ENCODE results near the gene CEND1. TPM values are rescaled to one million over a fixed set of nuclear protein-coding genes. Genes with fewer than 3 reads are reported as not detected.

The CEND1 gene
- total RNA-seq, 2 experiments from 2014 or later: 0.61 to 1.9 TPM

DNA sequence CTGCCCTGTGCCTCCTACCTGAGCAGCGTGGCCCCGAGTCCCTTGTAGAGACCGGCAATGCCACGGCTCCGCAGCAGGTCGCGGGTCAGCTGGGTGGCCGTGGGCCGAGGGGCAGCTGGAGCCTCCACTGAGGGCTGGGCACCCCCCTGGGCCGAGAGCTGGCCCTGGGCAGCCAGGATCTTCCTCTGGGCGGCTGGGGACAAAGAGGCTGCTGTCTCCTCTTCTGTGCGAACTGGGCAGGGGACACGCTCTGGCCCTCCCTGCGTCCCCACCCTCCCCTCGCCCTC, 2.6 kb upstream of the CEND1 start:
- Mint-ChIP-seq H3K4me3 (no peak overlapping the region), H3K27ac (no peak overlapping the region), H3K4me1 (ENCODE audit: low read depth) (peaks cover 34% of the 10 kb centered on the region), H3K36me3 (ENCODE audit: low read depth) (peaks cover 18% of the 10 kb centered on the region), H3K27me3 (ENCODE audit: low read depth) (no peaks in the 10 kb centered on the region), H3K9me3 (ENCODE audit: insufficient read depth) (no peaks in the 10 kb centered on the region)
- POLR2A ChIA-PET: no interaction called here
- CTCF ChIA-PET: no interaction called here
- DNase-seq (no peak), ATAC-seq (no peak)

DNA sequence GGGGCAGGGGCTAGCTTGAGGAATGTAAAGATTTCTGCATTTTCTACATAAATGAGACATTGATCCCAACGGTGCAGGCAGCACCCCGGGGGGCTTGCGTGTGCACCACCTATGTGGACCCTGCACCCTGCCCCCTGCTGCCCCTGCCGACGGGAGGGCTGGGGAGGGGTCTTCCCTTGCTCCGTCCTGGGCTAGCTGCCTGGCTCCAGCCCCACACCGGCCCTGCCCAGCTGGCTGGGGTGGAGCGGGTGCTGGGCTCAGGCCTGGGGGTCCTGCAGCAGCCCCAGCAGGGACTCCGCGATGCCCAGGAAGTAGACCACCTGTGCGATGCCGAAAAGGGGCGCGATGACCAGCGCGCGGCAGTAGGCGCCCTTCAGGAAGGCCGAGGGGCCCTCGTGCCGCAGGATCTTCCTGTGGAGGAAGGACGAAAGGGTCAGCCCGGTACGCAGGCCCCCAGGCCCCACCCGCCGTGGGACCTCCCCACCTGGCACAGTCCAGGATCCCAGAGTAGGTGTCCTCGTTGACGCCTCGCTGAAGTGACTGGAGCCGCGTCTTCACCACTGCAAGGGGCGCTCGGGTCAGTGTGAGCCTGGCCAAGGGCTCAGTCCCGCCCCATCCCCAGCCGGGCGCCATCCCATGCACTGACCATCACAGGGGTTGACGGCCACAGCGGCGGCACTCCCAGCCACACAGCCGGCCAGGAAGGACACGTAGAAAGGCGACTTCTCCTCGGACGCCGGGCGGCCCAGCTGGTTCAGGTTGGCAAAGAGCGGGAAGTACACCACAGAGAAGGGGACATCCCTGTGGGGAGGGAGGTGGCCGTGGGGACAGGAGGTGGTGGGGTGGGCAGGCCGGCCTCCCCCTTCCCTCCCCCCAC, 2.0 kb upstream of the CEND1 start:
- no peak for DNase-seq
- no peaks in the 10 kb centered on the region for H3K27me3 Mint-ChIP-seq (ENCODE audit: low read depth)
- no peak for ATAC-seq
- no peaks in the 10 kb centered on the region for H3K9me3 Mint-ChIP-seq (ENCODE audit: insufficient read depth)
- ChIA-PET CTCF (no interaction called here), POLR2A (interaction anchor here (1.2 kb wide), 1 partner anchor 12 kb away, joined by 3 read pairs; no protein-coding TSS in a partner anchor)
- H3K4me3 Mint-ChIP-seq: no peak overlapping the region
- H3K4me1 Mint-ChIP-seq (ENCODE audit: low read depth): peaks cover 30% of the 10 kb centered on the region
- peaks cover 18% of the 10 kb centered on the region for H3K36me3 Mint-ChIP-seq (ENCODE audit: low read depth)
- no peak overlapping the region for H3K27ac Mint-ChIP-seq

DNA sequence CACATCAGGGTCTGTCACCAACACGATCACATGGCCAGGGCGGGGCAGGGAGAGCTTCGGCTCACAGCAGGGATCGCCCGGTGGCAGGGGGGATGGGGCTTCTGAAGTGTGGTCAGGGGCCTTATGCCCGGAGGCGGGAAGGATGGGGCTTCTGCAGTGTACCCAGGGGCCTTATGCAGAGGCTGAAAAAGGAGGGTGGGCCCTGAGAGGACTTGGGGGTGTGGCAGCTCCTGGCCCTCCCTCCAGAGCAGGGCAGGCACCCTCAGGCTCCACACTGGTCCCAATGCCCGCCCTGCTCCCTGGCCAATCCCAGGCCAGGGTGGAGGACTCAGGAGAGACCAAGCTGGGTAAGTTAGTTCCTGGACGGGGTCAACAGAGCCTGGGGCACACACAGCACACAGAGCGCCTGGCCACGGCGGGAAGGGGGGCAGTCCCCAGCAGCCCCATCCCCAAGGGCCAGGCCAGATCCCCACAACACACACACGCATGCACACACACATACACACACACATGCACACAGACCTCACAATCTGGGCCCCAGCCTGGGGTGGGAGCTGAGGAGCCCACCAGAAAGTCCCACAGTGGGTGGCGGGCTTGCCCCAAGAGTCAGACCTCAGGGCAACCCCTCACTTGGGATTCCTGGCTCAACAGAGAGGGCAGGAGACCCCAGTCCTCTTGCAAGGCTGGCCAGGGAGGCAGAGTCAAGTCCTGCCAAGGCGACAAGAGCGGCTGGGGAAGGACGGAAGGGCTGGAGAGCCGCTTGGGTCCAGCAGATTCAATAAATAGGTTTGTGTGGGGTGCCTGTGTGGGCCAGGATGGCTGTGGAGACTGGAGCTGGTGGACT, 1.1 kb upstream of the CEND1 start:
- Mint-ChIP-seq H3K27me3 (ENCODE audit: low read depth) (no peaks in the 10 kb centered on the region), H3K27ac (no peak overlapping the region), H3K36me3 (ENCODE audit: low read depth) (peaks cover 16% of the 10 kb centered on the region), H3K4me3 (no peak overlapping the region), H3K4me1 (ENCODE audit: low read depth) (peaks cover 23% of the 10 kb centered on the region), H3K9me3 (ENCODE audit: insufficient read depth) (no peaks in the 10 kb centered on the region)
- ATAC-seq: peak; percentile 21
- DNase-seq: no peak
- ChIA-PET POLR2A (interaction anchor here (1.2 kb wide), 1 partner anchor 13 kb away, joined by 3 read pairs; no protein-coding TSS in a partner anchor), CTCF (no interaction called here)

DNA sequence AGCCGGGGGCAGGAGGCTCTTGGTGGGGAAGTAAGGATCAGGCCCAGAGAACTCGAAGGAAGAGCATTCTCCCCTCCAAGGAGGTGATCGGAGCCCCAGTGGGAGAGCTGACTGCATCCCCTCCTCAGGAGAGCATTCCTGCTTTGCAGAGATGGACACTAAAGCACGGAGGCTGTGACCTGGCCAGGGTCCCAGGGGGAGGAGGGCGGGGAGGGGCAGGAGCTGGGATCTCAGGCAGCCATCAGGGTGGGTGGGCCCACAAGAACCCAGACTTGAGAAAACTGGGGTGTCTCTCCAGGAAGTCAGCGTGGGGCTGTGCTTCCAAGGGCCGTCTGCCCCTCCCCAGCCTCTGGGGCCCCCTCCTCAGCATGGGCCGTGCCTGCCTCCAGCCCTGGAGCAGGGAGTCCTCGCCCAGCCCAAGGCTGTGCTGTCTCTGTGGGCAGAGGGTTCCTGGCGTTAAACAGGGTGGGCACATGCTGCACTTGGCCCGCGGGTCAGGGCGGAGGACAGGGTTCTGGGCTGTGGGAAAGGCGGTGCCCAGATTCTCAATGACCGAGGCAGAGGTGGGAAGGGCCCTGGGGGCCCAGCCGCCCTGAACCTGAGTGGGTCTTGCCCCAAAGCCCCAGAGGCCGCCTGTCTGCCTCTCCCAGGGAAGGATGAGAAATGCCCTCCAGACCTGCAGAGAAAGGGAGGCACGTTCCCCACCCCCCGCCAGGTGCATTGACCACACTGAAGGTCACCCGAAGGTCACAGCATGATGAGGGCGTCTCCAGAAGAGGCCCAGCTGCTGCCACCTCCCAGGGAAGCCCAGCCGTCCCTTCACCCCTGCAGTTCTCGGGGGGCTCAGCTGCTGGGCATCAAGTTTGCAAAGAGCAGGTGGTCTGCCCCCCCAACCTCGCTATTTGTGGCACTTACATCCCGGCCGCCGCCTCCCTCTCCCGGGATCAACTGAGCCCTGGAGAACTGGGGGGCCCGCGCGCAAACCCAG, 643 bp downstream of the CEND1 start:
- Mint-ChIP-seq H3K36me3 (ENCODE audit: low read depth) (peaks cover 16% of the 10 kb centered on the region), H3K27me3 (ENCODE audit: low read depth) (no peaks in the 10 kb centered on the region), H3K4me1 (ENCODE audit: low read depth) (peaks cover 19% of the 10 kb centered on the region), H3K4me3 (peak overlapping the region; percentile 38), H3K9me3 (ENCODE audit: insufficient read depth) (no peaks in the 10 kb centered on the region), H3K27ac (no peak overlapping the region)
- POLR2A ChIA-PET: interaction anchor here (1.0 kb wide), 1 partner anchor 263 kb away, joined by 3 read pairs; no protein-coding TSS in a partner anchor
- ATAC-seq (no peak), DNase-seq (no peak)
- CTCF ChIA-PET: no interaction called here

DNA sequence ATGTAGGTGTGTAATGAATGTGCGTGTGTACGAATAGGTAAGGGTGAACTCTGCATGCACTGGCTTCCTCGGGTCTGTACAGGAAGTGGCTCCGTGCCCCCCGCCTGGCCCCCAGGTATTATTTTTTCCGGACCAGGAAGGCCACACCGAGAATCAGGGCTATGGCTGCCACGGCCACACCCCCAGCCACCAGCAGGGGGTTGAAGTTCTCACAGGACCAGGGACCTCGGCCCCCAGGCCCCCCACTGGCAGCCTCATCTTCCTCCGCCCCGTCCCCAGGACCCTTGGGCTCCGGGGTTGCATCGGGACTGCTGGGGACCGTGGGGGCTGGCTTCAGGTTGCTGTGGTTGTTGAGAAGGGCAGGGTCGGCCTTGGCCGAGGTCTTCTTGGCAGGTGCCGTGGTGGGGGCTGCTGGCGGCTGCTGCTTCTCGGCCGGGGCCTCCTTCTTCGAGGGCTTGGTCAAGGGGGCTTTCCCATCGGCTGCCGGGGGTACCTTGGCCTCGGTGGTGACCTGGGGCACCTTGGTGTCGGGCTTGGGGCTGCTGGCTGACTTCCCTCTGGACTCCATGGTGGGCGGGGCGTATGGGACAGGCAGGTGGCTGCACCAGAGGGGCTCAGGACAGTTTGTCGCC, 1.8 kb downstream of the CEND1 start:
- no peaks in the 10 kb centered on the region for H3K27me3 Mint-ChIP-seq (ENCODE audit: low read depth)
- ChIA-PET CTCF (no interaction called here), POLR2A (no interaction called here)
- no peak overlapping the region for H3K27ac Mint-ChIP-seq
- no peaks in the 10 kb centered on the region for H3K9me3 Mint-ChIP-seq (ENCODE audit: insufficient read depth)
- DNase-seq (no peak), ATAC-seq (no peak)
- peaks cover 13% of the 10 kb centered on the region for H3K36me3 Mint-ChIP-seq (ENCODE audit: low read depth)
- H3K4me1 Mint-ChIP-seq (ENCODE audit: low read depth): peaks cover 18% of the 10 kb centered on the region
- no peak overlapping the region for H3K4me3 Mint-ChIP-seq

DNA sequence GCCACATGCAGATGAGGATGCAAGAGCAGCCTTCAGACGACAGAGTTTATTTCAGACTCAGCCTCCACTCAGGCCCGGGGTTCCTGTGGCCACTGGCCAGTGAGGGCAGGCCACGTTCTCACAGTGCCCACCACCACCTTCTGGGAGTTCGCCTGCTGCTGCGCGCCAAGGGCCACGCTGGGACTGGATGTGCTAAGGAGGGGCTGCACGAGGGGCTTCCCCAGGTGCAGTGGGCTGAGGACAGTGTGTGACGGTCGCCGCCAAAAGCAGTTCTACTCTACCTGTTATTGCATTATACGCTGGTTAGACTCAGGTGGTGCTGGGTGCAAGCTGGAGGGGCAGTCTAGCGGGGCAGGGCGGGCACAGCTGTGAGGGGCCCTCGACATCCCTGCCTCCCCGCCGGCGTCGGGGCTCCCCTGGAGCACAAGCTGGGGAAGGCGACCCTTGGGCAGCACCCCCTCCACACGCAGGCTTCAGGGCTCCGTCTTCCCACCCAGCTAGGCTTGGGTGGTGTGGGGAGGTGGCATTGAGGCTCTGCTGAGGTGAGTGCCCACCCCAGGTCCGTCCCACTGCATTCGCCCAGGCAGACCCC, 2.7 kb downstream of the CEND1 start:
- Mint-ChIP-seq H3K4me3 (no peak overlapping the region), H3K4me1 (ENCODE audit: low read depth) (peaks cover 18% of the 10 kb centered on the region), H3K27me3 (ENCODE audit: low read depth) (no peaks in the 10 kb centered on the region), H3K36me3 (ENCODE audit: low read depth) (peaks cover 13% of the 10 kb centered on the region), H3K27ac (no peak overlapping the region), H3K9me3 (ENCODE audit: insufficient read depth) (no peaks in the 10 kb centered on the region)
- ATAC-seq (no peak), DNase-seq (no peak)
- ChIA-PET POLR2A (interaction anchor here (0.7 kb wide), 1 partner anchor 22 kb away, joined by 3 read pairs; no protein-coding TSS in a partner anchor), CTCF (no interaction called here)

DNA sequence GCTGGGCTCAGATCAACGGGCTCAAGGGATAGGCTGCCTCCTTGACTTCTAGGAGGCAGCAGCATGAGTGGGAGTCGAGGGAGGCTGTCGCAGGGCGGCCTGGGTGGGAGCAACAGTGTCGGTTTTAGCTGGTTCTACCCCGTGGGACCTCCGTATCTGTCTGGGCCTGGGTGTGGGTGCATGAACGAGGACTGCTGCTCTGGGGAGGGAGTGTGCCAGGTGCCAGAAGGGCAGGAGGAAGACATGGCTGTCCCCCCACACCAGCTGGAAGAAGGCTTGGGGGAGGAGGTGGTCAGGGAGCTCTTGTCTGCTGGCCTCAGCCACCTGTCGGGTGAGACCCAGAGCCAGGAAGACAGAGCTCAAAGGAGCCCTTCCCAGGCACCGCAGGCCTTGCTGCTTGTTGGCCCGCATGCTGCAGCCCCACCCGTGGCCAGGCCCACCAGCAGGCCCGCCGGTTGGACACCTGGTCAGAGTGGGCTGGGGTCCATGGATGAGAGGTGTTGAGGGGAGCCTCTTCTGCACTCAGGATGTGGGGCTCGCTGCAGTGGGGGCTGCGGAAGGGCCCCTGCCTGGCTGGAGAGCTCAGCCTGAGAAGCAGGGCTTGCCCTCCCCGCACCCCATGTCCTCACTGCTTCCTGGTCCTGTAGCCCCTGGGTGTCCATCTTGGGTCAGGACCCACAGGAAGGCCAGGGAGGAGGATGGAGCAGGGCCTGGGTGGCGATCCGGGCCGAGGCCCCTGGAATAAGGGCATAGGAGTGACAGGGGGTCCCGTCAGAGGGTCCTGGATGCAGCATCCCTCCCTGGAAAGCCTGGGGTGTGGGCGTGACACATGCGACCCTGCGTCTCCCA, 3.4 kb downstream of the CEND1 start:
- no peak overlapping the region for H3K4me3 Mint-ChIP-seq
- ChIA-PET POLR2A (interaction anchor here (0.7 kb wide), 1 partner anchor 23 kb away, joined by 3 read pairs; no protein-coding TSS in a partner anchor), CTCF (no interaction called here)
- peaks cover 11% of the 10 kb centered on the region for H3K36me3 Mint-ChIP-seq (ENCODE audit: low read depth)
- no peaks in the 10 kb centered on the region for H3K27me3 Mint-ChIP-seq (ENCODE audit: low read depth)
- H3K27ac Mint-ChIP-seq: no peak overlapping the region
- H3K9me3 Mint-ChIP-seq (ENCODE audit: insufficient read depth): no peaks in the 10 kb centered on the region
- peaks cover 22% of the 10 kb centered on the region for H3K4me1 Mint-ChIP-seq (ENCODE audit: low read depth)
- ATAC-seq (no peak), DNase-seq (no peak)

DNA sequence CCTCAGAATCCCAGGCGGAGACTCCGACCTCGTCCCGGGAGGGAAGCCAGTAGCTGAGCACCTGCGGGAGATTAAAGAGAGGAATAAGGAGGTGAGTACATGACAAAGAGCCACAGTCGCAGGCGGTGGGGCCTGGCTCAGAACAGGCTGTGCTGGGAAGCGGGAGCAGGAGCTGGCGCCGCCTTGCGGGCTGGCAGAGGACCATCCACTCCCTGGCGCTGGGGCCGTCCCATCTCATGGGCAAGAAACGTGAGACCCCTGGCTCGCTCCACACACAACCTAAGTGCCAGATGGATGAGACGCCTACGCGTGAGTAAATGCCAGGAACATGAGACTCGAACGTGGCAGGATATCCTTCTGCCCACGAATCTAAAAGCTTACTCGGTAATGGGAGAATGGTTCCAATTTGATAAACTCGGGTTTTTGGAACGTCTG, 6.3 kb downstream of the CEND1 start:
- Mint-ChIP-seq H3K27me3 (ENCODE audit: low read depth) (no peaks in the 10 kb centered on the region), H3K36me3 (ENCODE audit: low read depth) (peaks cover 17% of the 10 kb centered on the region), H3K4me3 (no peak overlapping the region), H3K4me1 (ENCODE audit: low read depth) (peaks cover 23% of the 10 kb centered on the region), H3K27ac (no peak overlapping the region), H3K9me3 (ENCODE audit: insufficient read depth) (no peaks in the 10 kb centered on the region)
- ChIA-PET POLR2A (no interaction called here), CTCF (interaction anchor here (1.2 kb wide), 1 partner anchor 15 kb away, joined by 4 read pairs; no protein-coding TSS in a partner anchor)
- no peak for DNase-seq
- ATAC-seq: peak; percentile 62

DNA sequence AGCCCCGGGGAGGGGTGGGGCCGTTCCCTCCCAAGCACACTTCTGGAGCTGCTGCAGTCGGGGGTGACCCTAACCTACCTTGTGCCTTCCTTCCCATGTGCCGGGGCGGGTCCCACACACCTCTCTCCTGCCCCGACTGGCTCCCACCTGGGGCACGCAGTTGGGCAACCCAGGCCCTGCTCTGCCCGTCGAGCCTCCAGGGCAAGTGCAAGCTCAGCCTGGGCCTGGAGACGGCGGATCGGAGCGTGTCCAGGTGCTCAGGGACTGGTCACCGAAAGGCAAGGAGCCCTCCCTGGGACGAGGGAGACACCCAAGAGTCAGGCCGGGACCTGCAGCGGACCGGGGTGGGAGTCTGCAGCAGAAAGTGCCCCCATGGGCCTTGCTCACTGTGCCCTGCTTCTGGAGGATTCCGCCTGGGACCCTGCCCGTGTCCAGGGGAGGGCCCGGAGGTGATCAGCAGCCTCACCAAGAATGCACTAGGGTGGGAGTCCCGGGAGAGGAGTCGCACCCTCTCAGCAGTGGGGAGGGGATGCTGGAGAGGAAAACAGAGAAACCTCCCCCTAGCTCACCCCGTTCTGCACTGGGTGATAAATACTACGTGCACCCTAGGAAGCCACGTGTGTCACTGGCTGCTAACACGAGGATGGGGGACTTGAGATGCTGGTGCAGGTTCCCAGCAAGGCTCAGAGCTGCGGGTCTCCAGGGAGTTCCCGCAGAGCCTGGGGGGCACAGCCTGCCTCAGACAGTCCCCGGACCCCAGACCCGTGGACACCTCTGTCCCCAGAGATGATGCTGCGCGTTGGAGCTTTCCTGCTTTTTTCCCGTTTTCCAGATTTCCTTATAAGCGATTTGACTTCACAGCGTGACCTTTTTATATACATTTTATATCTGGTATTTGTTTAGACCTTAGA, 7.4 kb downstream of the CEND1 start:
- ChIA-PET CTCF (no interaction called here), POLR2A (no interaction called here)
- Mint-ChIP-seq H3K4me3 (no peak overlapping the region), H3K9me3 (ENCODE audit: insufficient read depth) (no peaks in the 10 kb centered on the region), H3K27ac (no peak overlapping the region), H3K36me3 (ENCODE audit: low read depth) (peaks cover 18% of the 10 kb centered on the region), H3K27me3 (ENCODE audit: low read depth) (no peaks in the 10 kb centered on the region), H3K4me1 (ENCODE audit: low read depth) (peaks cover 19% of the 10 kb centered on the region)
- DNase-seq (no peak), ATAC-seq (no peak)
